Measurements from ENCODE around the gene NFE2L2. TPM values are rescaled to one million over a fixed set of nuclear protein-coding genes. Genes with fewer than 3 reads are reported as not detected.
"Not testable (repeated sequence)": the region's sequence is repeated elsewhere in the genome, so short reads cannot be mapped to it uniquely, and the experiment has no call there.

Gene NFE2L2
- total RNA-seq, 1 experiment from 2014 or later: 97.3 TPM

- DNase-seq (ENCODE audit: extremely low read depth, low read depth): no peak
Measured at GRCh38 chr2:177204417-177204816, 60.1 kb downstream of the NFE2L2 start.

- DNase-seq (ENCODE audit: extremely low read depth, low read depth): no peak
Measured at GRCh38 chr2:177201919-177202346, 62.6 kb downstream of the NFE2L2 start.

DNA sequence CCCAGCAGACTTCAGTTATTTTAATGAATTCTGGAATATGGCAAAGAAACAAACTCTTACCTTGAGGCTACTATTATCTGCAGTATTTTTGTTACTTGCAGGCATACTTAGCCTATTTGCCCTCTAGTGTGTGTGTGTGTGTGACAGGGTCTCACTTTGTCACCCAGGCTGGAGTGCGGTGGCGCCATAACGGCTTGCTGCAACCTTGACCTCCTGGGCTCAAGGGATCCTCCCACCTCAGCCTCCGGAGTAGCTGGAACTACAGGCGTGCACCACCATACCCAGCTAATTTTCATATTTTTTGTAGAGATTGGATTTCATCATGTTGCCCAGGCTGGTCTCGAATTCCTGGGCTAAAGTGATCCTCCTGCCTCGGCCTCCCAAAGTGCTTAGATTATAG is 64.1 kb downstream of the NFE2L2 start:
- DNase-seq (ENCODE audit: extremely low read depth, low read depth): not testable (repeated sequence)

DNA sequence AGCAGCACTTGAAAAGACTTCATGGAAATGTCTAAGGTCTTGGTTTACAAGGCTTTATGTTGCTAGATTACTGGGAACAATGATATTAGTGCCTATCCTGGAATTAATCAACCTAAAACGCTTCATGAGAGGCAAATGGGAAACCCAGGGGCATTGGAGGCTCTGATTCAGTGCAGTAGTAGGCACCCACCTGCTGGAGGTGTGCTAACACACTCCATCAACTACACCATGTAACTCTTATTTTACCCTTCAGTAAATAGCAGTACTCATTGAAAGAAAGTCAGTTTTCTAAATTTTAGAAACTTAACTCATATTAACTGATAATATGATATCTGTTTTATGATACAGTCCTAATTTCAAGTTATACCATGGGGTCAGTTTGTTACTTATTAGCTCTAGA is 69.3 kb downstream of the NFE2L2 start:
- DNase-seq (ENCODE audit: extremely low read depth, low read depth): no peak

- no peak for DNase-seq (ENCODE audit: extremely low read depth, low read depth)
Measured at GRCh38 chr2:177193240-177193639, 71.3 kb downstream of the NFE2L2 start.

GRCh38 chr2:177192788-177193187 is 71.7 kb downstream of the NFE2L2 start:
- no peak for DNase-seq (ENCODE audit: extremely low read depth, low read depth)

DNA sequence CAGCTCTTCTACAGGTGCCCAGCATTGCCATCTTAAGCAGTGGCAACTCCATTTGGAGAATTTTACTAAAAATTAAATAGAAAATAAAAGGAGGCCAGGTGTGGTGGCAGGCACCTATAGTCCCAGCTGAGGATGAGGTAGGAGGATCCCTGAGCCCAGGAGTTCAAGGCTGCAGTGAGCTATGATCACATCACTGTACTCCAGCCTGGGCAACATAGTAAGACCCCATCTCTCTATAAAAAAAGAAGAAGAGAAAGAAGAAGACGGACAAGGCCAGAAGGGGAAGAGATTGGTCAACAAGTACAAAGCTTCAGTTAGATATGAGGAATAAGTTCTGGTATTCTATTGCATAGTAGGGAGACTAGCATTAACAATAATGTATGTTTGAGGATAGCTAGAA is 73.6 kb downstream of the NFE2L2 start:
- no peak for DNase-seq (ENCODE audit: extremely low read depth, low read depth)

DNA sequence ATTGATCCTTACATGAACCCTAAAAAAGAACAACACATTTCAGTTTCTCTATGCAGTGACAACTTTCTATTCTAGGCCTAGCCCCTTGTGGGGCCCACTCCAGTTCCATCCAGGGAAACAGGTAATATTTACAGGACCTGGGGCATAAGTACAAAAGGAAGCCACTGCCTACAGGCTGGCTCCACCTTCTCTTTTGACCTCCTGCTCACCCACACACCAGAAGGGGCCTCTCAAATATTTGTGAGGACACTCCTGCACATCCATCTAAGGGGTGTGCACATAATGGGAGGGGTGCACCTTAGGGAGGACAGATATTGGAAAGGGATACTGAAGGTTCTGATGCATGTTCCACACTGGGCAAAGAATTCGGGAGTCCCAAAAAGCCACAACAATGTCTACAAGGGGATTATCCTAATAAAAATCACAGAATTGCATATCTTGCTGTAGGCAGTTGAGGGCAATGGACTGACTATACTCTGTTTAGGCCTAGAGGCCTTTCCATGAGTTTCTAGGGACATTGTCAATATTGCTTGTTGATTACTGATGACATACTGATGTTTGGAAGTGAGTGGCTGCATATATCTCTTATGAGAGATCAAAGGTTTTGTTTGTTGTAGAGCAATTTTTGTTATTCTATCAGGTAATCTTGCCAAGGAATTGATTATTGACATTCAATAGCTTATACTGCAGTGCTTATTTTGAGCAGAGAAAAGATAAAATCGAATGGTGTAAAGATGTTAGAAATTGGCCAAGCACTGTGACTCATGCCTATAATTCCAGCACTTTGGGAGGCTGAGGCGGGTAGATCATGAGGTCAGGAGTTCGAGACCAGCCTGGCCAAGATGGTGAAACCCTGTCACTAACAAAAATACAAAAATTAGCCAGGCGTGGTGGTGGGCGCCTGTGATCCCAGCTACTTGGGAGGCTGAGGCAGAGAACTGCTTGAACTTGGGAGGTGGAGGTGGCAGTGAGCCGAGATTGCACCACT is 75.8 kb downstream of the NFE2L2 start:
- no peak for DNase-seq (ENCODE audit: extremely low read depth, low read depth)

DNA sequence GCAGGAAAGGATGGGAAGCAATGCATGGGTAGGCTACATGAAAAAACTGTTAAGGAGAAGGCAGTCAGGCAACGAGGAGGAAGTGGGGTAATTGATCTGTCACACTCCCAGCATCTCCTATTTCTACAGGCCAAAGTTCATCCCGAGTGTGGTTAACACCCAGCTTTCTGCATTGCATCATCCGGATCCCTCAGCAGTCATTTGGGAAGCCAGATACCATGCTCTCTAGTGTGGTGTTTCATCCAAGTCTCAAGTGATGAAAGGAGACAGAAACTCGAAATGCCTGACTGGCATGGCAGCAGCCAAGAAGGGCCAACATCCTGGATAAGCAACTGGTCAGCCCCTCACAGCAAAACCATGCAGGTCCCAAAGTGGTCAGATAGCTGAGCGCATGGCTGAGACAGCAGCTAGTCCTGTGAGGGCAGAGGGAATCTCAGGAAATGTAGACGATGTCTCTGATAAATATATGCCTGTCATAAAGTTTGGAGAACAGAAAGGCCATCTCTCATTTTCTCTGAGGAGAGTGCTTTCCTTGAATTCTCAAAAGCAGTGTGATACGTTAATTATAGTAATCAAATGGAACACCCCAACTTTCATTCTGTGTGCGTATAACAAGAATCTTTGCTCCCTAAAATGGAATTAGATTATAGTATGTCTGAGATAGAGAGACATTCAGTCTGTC is 76.8 kb downstream of the NFE2L2 start:
- peak; percentile 39 for DNase-seq (ENCODE audit: extremely low read depth, low read depth)

DNA sequence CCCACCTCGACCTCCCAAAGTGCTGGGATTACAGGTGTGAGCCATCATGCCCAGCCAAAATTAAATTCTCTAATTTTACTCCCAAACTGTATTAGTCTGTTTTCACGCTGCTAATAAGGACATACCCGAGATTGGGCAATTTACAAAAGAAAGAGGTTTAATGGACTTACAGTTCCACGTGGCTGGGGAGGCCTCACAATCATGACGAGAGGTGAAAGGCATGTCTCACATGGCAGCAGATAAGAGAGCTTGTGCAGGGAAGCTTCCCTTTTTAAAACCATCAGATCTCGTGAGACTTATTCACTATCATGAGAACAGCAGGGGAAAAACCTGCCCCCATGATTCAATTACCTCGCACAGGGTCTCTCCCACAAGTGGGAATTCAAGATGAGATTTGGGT is 78.5 kb downstream of the NFE2L2 start:
- DNase-seq (ENCODE audit: extremely low read depth, low read depth): not testable (repeated sequence)

- DNase-seq (ENCODE audit: extremely low read depth, low read depth): no peak
Measured at GRCh38 chr2:177184606-177185005, 79.9 kb downstream of the NFE2L2 start.

DNA sequence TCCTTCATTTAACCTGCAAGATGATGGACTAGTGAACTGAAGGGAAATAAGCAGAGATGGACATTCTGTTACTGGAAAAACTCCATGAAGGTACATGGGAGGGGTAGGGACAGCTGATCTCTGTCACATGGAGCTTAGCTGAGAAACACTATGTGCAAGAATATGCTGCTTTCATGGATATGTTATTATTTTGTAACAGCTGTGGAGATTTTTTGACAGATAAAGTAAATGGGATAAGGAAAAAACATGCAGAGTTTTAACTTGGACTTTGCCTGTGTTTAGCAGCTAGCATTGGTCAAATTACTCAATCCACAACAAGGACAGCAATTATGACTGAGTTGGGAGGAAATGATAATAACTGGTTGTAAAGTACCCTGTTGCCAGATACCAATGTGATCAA is 80.7 kb downstream of the NFE2L2 start:
- DNase-seq (ENCODE audit: extremely low read depth, low read depth): no peak

Small RNA genes within 50 kb of the gene (small RNA-seq; reads per million reads assigned to genes)
- 0.02 to 0.70 reads per million in 2 experiments for gene MIR3128
- 0 reads per million in 2 experiments for gene MIR6512
- gene RF00019: 0 reads per million in 2 experiments

Other genes with a start within 250 kb of the NFE2L2 start
- 52.9 and 65.7 TPM in 2 replicates for gene HNRNPA3, start 51.9 kb downstream of the NFE2L2 start, total RNA-seq (2014; rRNA removed; shearing (Covaris generic))
- gene AGPS, start 128.0 kb upstream of the NFE2L2 start, total RNA-seq (2014; rRNA removed; shearing (Covaris generic)): 58.0 and 61.8 TPM in 2 replicates

Data from NCI-H460 (cell line).